Muscle of leg (tissue), 11 donors: ENCODE measurements around the gene LZTS3. TPM values are rescaled to one million over a fixed set of nuclear protein-coding genes. Genes with fewer than 3 reads are reported as not detected.
"Not testable (repeated sequence)": the region's sequence is repeated elsewhere in the genome, so short reads cannot be mapped to it uniquely, and the experiment has no call there.

Experiments used
- DNase-seq: peaks from one replicate; pipeline ENCODE4 v3.0.0; 2013
- H3K27ac ChIP-seq: one replicate; pipeline ENCODE4 v1.5.1; 2013; ENCODE audit warnings: mild to moderate bottlenecking, low read length, control low read depth
- H3K27me3 ChIP-seq: one replicate; pipeline ENCODE4 v1.6.1; 2013; ENCODE audit warnings: low read length; ENCODE audit not compliant: control insufficient read depth, insufficient read depth
- H3K36me3 ChIP-seq: one replicate; pipeline ENCODE4 v1.6.1; 2013; ENCODE audit warnings: low read length; ENCODE audit not compliant: control insufficient read depth, insufficient read depth
- H3K4me1 ChIP-seq: one replicate; pipeline ENCODE4 v1.6.1; 2013; ENCODE audit warnings: low read length; ENCODE audit not compliant: control insufficient read depth, insufficient read depth
- H3K4me3 ChIP-seq: one replicate; pipeline ENCODE4 v1.5.1; 2013; ENCODE audit warnings: low read length, control low read depth
- H3K9me3 ChIP-seq: replicated peaks from 2 replicates; pipeline ENCODE4 v1.6.1; 2013; ENCODE audit warnings: low read depth, low read length; ENCODE audit not compliant: control insufficient read depth
- WGBS: methylation state at CpG from one replicate; pipeline ENCODE4 v1.1.5; 2013; ENCODE audit warnings: missing lambda C conversion rate; ENCODE audit not compliant: insufficient coverage; 5-methylcytosine and 5-hydroxymethylcytosine counted together
- polyA plus RNA-seq, 8 donors: library from polyadenylated mRNA; unstranded; fragments of 120-200 nt; gene quantifications; one replicate each; pipeline versions ENCODE4 v1.2.1 to v1.2.3, GENCODE V29; 2013; ENCODE audit warnings: inconsistent platforms in 1 of 8, low replicate concordance in 1 of 8; ENCODE audit not compliant: insufficient read length in 8 of 8, insufficient read depth in 1 of 8
- total RNA-seq: library from RNA; stranded (reverse); fragments of 120-200 nt; gene quantifications from one replicate; pipeline ENCODE4 v1.2.4, GENCODE V29; 2013

LZTS3 gene
- total and polyA plus RNA-seq, 9 donors: 2.2 to 4.3 (median 3.4) TPM

DNA sequence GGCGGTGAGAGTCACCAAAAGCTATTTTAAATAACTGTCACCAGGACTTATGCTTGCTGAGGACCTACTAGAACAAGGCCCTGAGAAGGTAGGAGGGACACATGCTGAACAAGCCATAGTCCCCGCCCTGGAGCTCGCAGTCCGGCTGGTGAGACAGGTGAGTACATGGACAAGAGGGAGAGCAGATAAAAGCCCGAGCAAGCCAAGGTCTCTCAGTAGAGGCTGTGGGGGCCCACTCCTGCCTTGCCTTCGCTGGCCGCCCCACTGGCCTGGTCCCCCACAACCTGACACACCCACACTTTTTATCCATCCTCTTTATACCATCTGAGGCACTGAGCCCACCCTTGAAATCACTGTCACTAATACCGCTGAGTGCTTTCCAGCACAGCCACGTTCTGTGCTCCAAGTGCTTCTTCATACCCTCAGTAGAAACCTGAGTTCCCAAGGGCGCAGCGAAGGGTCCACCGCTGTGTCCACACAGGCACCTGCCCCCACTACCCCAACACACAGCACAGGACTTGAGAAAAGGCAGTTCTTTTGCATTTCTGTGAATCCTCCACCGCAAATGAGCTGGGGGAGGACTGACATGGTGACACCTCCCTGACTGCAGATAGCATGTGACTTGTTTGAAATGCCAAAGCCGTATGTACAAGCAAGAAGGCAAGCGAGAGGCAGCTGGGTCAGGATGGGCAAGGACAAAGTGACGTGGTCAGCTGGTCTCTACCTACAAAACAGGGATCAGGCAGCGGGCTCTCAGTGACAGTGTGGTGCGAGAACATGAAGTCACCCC lies 19.1 kb upstream of the LZTS3 start:
- H3K4me1 ChIP-seq: no peaks in the 10 kb centered on the region
- no peaks in the 10 kb centered on the region for H3K27me3 ChIP-seq
- H3K36me3 ChIP-seq: peaks cover 68% of the 10 kb centered on the region
- 93% methylated on average over 12 of the region's 18 CpGs for WGBS
- no peaks in the 10 kb centered on the region for H3K9me3 ChIP-seq
- no peak for DNase-seq
- H3K27ac ChIP-seq: no peak overlapping the region
- no peak overlapping the region for H3K4me3 ChIP-seq

DNA sequence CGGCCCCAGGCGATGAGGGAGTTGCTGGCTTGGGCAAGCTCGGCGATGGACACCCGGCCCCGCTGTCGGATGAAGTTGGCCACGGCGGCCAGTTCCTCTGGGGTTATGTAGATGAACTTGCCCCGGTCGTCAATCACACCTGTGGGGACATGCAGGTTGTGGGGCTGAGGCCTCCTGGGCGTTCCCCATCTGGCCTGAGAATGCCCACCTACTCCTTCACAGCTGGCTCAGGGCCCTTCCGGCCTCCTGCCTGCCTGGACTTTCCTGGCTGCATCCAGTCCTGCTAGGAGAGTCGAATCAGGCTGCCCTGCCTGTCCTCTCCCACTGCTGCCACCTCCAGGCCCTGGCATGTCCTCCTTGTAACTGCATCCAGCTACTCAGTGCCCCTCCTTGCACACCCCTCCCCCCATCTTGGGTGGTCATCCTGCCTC lies 17.3 kb upstream of the LZTS3 start:
- H3K27ac ChIP-seq: no peak overlapping the region
- no peaks in the 10 kb centered on the region for H3K27me3 ChIP-seq
- no peak overlapping the region for H3K4me3 ChIP-seq
- peaks cover 56% of the 10 kb centered on the region for H3K36me3 ChIP-seq
- H3K9me3 ChIP-seq: no peaks in the 10 kb centered on the region
- no peaks in the 10 kb centered on the region for H3K4me1 ChIP-seq
- DNase-seq: no peak
- 84% methylated on average over 14 of the region's 14 CpGs for WGBS

DNA sequence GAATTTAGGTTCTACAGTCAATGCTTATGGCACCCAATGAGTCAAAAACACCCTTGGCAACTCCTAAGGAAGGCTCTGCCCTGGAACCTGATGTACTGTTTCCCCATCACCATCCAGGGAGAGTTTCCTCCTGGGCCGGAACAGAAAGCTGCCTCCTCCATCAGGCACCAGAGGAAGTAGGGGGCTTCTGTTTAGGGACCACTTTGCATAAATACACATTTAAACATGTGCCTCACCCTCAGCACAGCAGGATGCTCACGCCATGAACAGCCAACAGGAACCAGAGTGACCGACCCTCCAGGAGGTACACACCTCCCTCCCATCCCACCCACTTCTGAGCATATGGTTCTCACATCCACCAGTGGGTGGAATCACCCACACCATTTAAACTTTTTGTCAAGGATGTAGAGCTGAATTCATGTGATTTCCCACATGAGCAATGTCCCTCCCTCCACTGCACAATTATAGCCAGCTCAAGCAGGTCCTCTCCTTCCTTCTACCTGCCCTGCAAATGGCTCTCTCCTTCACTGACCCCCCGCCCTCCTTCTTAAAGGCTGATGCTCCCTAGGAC lies 16.3 kb upstream of the LZTS3 start:
- H3K9me3 ChIP-seq: no peaks in the 10 kb centered on the region
- H3K27me3 ChIP-seq: no peaks in the 10 kb centered on the region
- peaks cover 46% of the 10 kb centered on the region for H3K36me3 ChIP-seq
- no peak for DNase-seq
- H3K27ac ChIP-seq: no peak overlapping the region
- WGBS: 50% methylated on average over 3 of the region's 4 CpGs
- H3K4me1 ChIP-seq: no peaks in the 10 kb centered on the region
- H3K4me3 ChIP-seq: no peak overlapping the region

DNA sequence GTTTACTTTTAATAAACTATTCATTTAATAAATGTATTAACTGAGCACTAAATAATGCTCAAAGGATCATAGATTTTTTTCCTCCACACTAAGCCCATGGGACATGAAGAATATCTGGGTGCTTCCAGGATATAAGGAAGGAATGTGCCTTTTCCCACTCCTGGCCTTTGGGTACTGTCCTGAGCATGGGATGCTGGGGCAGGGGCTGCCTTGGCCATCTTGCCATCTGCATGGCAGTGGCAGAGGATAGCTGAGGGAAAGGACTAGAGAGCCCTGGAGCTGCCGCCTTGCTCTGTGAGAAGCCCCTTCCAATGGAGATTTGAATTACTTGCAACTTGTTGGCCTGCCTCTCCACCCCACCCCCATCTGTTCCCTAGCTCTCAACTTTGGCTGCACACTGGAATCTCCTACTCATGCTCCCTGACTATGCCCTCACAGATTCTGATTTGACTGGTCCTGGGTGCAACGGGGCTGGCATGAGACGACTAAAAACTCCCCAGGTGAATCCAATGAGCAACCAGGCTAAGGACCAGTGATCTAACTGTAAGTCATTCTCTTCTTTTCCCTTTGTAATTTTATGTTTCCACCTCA lies 15.6 kb upstream of the LZTS3 start:
- Histone ChIP-seq H3K27me3 (no peaks in the 10 kb centered on the region), H3K36me3 (peaks cover 38% of the 10 kb centered on the region), H3K4me1 (no peaks in the 10 kb centered on the region), H3K27ac (no peak overlapping the region), H3K4me3 (no peak overlapping the region), H3K9me3 (no peaks in the 10 kb centered on the region)
- 62% methylated on average over 3 of the region's 3 CpGs for WGBS
- DNase-seq: no peak

DNA sequence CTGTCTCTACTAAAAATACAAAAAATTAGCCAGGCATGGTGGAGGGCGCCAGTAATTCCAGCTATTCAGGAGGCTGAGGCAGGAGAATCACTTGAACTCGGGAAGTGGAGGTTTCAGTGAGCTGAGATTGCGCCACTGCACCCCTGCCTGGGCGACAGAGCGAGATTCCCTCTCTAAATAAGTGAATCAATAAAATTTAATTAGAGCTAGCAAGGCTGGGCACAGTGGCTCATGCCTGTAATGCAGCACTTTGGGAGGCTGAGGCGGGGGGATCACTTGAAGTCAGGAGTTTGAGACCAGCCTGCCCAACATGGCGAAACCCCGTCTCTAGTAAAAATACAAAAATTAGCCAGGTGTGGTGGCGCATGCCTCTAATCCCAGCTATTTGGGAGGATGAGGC lies 14.5 kb upstream of the LZTS3 start:
- peaks cover 29% of the 10 kb centered on the region for H3K36me3 ChIP-seq
- H3K9me3 ChIP-seq, H3K27me3 ChIP-seq, H3K4me1 ChIP-seq, H3K4me3 ChIP-seq, H3K27ac ChIP-seq, DNase-seq: not testable (repeated sequence)
- WGBS: 94% methylated on average over 6 of the region's 9 CpGs

DNA sequence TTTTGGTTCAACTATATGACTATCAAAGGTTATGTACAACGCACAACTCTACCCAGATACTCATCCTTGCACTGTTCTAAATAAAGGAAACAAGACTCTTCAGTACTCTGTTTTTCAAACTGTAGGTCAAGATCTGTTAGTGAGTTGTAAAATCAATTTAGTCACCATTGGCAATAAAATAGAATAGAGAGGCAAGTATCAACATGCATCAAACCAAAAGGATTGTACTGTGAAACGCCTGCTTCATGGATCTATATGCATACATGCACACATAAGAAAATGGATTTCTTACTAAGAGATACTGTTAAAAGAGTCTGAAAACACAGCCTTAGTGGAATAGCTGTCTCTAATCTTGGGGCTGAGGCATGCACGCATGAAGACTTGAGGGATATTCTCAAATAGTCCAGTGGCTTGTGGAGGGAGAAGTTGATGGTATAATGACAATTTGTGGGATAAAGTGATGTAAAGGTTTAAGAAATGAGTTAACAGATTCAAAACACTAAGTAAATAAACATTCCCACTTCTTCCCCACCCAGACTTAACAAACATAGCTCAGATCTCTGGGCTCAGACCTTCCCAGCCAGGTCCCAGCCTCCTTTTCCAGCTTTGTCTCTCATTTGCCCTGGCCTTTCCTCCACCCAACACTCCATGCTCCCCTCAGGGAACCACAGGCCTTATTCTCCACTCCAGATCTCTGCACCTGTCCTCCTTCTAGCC lies 10.7 kb upstream of the LZTS3 start:
- no peak for DNase-seq
- Histone ChIP-seq H3K9me3 (no peaks in the 10 kb centered on the region), H3K27ac (no peak overlapping the region), H3K36me3 (no peaks in the 10 kb centered on the region), H3K4me3 (no peak overlapping the region), H3K4me1 (no peaks in the 10 kb centered on the region), H3K27me3 (no peaks in the 10 kb centered on the region)
- WGBS: 100% methylated on average over 1 of the region's 3 CpGs

DNA sequence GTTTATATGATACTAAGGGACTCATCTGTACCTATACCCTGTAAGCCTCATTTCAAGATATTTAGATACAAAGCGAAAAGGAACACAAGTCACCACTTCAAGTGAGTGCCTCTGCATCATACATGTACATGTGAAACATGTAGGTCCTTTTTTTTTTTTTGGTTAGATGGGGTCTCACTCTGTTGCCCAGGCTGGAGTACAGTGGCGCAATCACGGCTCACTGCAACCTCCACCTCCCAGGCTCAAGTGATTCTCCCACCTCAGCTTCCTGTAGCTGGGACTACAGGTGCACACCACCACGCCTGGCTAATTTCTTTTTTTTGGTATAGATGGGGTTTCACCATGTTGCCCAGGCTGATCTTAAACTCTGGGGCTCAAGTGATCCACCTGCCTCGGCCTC lies 9.1 kb upstream of the LZTS3 start:
- no CpG with 5 or more reads among the region's 5 CpGs for WGBS
- H3K9me3 ChIP-seq, H3K4me3 ChIP-seq, H3K4me1 ChIP-seq, H3K27ac ChIP-seq, H3K36me3 ChIP-seq, H3K27me3 ChIP-seq, DNase-seq: not testable (repeated sequence)

DNA sequence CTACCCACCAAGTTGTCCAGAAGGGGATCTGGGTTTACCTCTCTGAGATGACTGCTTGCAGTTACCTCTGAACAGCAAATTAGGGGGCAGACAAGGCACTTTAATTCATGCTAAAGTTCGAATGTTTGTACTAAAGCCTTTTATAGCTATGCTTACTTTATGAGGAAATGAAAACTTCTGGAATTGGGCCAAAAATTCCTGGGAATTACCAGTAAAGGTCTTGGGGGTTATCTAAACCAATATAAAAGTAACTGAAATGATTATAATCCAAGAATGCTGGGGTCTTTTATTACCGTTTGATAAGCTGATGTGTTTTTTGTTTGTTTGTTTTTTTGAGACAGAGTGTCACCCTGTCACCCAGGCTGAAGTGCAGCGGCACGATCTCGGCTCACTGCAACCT lies 7.9 kb upstream of the LZTS3 start:
- WGBS: no CpG with 5 or more reads among the region's 5 CpGs
- Histone ChIP-seq H3K36me3 (no peaks in the 10 kb centered on the region), H3K9me3 (no peaks in the 10 kb centered on the region), H3K27ac (no peak overlapping the region), H3K4me3 (no peak overlapping the region), H3K27me3 (peaks cover 2% of the 10 kb centered on the region), H3K4me1 (no peaks in the 10 kb centered on the region)
- DNase-seq: no peak

DNA sequence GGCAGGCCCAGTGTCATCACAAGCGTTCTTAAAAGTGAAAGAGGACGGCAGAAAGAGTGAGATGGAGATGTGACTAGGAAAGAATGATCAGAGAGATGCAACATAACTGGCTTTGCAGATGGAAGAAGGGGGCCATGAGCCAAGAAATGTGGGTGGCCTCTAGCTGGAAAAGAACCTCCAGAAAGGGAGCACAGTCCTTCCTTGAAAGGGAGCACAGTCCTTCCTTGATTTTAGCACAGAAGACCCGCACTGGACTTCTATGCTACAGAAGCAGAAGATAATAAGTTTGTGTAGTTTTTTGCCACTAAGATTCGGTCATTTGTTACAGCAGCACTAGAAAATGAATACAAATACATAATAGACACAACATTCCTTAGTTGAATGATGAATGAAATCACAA lies 7.0 kb upstream of the LZTS3 start:
- H3K27me3 ChIP-seq: peaks cover 3% of the 10 kb centered on the region
- H3K4me1 ChIP-seq: no peaks in the 10 kb centered on the region
- no peak for DNase-seq
- 32% methylated on average over 2 of the region's 4 CpGs for WGBS
- H3K4me3 ChIP-seq: no peak overlapping the region
- H3K36me3 ChIP-seq: no peaks in the 10 kb centered on the region
- no peaks in the 10 kb centered on the region for H3K9me3 ChIP-seq
- H3K27ac ChIP-seq: no peak overlapping the region
